Glomerular visceral epithelial cell (primary cell): ENCODE data around the gene HS3ST6.
"Not testable (repeated sequence)": the region's sequence is repeated elsewhere in the genome, so short reads cannot be mapped to it uniquely, and the experiment has no call there.

ENCODE experiments used
- DNase-seq: peaks from one replicate; pipeline ENCODE4 v3.0.0-alpha.2; 2016; ENCODE audit errors: extremely low spot score

Gene HS3ST6

GRCh38 chr16:1946495-1947368 lies 28.5 kb upstream of the HS3ST6 start:
- no peak for DNase-seq

GRCh38 chr16:1945559-1946391 lies 27.6 kb upstream of the HS3ST6 start:
- DNase-seq, result no peak

GRCh38 chr16:1944612-1945199 lies 26.5 kb upstream of the HS3ST6 start:
- DNase-seq, result no peak

- DNase-seq, result peak; percentile 98
Measured at GRCh38 chr16:1942810-1943726, 24.9 kb upstream of the HS3ST6 start, which contains the start of gene MSRB1. Gene MSRB1 (minus strand): TSS chr16:1943199. CDS start chr16:1943156, 43 bp downstream.

GRCh38 chr16:1942047-1942809 lies 24.0 kb upstream of the HS3ST6 start:
- DNase-seq, result no peak

- DNase-seq, result peak; percentile 81
Measured at GRCh38 chr16:1941162-1942046, 23.2 kb upstream of the HS3ST6 start.

- no peak for DNase-seq
Measured at GRCh38 chr16:1940273-1941161, 22.3 kb upstream of the HS3ST6 start.

GRCh38 chr16:1939833-1940232 lies 21.6 kb upstream of the HS3ST6 start:
- not testable (repeated sequence) for DNase-seq

GRCh38 chr16:1938910-1939309 lies 20.7 kb upstream of the HS3ST6 start:
- no peak for DNase-seq

- DNase-seq, result no peak
Measured at GRCh38 chr16:1938316-1938715, 20.1 kb upstream of the HS3ST6 start.

- no peak for DNase-seq
Measured at GRCh38 chr16:1936945-1937479, 18.8 kb upstream of the HS3ST6 start.

GRCh38 chr16:1933097-1933661 lies 15.0 kb upstream of the HS3ST6 start:
- DNase-seq, result no peak

- peak; percentile 29 for DNase-seq
Measured at GRCh38 chr16:1932050-1933028, 14.1 kb upstream of the HS3ST6 start.

GRCh38 chr16:1930338-1930720 lies 12.1 kb upstream of the HS3ST6 start:
- no peak for DNase-seq

- DNase-seq, result peak; percentile 82
Measured at GRCh38 chr16:1929578-1930337, 11.5 kb upstream of the HS3ST6 start.

GRCh38 chr16:1929105-1929504 lies 10.9 kb upstream of the HS3ST6 start:
- DNase-seq, result no peak
